ENCODE measurements around the gene GALK2.
"Not testable (repeated sequence)": the region's sequence is repeated elsewhere in the genome, so short reads cannot be mapped to it uniquely, and the experiment has no call there.

The GALK2 gene

GRCh38 chr15:49225572-49226281 lies 55.7 kb downstream of the GALK2 start:
- no peak for DNase-seq

GRCh38 chr15:49227602-49228001 lies 57.6 kb downstream of the GALK2 start:
- no peak for DNase-seq

GRCh38 chr15:49229922-49230321 lies 59.9 kb downstream of the GALK2 start:
- no peak for DNase-seq

- DNase-seq = peak in 1 of 2 donors; percentile 28
Observed at GRCh38 chr15:49232236-49232806, 62.3 kb downstream of the GALK2 start.

GRCh38 chr15:49235446-49236124 lies 65.5 kb downstream of the GALK2 start:
- DNase-seq = peak; percentile 67 to 72

- DNase-seq = no peak
Observed at GRCh38 chr15:49236869-49237268, 66.8 kb downstream of the GALK2 start.

- DNase-seq = no peak
Observed at GRCh38 chr15:49238342-49238741, 68.3 kb downstream of the GALK2 start.

GRCh38 chr15:49239105-49239504 lies 69.1 kb downstream of the GALK2 start:
- no peak for DNase-seq

DNA sequence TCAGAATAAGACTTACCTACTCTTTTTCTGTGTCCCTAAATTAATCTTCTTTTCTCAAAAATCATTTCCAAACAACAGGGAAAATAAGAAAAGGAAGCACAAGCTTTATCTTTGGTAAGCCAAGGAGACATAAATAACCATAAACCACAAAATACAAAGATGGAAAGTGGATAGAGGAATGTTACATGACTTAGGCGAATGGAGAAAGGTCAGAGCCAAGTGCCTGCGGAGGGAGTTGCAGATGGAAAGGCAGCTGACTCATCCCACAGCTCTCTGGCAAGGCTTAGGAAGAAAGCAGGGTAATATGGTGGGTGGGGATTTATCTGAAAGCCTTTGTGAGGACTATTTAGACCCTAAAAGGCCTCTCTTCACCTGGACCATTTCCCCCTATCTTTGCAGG lies 72.8 kb downstream of the GALK2 start:
- no peak for DNase-seq

- no peak for DNase-seq
Observed at GRCh38 chr15:49247556-49248110, 77.6 kb downstream of the GALK2 start.

GRCh38 chr15:49248291-49248690 lies 78.2 kb downstream of the GALK2 start:
- no peak for DNase-seq

- DNase-seq = no peak
Observed at GRCh38 chr15:49255966-49256759, 86.1 kb downstream of the GALK2 start.

DNA sequence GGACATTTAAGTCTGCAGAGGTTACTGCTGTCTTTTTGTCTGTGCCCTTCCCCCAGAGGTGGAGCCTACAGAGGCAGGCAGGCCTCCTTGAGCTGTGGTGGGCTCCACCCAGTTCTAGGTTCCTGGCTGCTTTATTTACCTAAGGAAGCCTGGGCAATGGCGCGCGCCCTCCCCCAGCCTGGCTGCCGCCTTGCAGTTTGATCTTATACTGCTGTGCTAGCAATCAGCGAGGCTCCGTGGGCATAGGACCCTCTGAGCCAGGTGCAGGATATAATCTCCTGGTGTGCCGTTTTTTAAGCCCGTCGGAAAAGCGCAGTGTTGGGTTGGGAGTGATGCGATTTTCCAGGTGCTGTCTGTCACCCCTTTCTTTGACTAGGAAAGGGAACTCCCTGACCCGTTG lies 95.1 kb downstream of the GALK2 start:
- DNase-seq = not testable (repeated sequence)

DNA sequence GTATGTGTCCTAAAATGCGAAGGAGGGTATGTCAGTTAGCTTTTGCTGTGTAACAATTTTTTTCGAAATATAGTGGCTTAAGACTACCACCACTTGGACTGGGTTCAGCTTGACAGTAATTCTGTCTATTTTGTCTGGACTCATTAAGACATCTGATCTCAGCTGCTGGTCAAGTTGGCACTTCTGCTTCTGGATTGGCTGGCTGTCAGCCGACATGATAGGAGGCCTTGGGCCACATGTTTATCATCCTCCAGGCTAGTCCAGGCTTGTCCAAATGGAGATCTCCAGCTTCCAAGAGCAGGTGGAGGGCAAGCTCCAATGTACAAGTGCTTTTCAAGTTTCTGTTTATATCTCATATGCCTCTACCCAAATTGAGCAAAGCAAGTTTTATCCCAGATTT lies 95.9 kb downstream of the GALK2 start:
- DNase-seq = no peak

- no peak for DNase-seq
Observed at GRCh38 chr15:49270541-49271421, 100.7 kb downstream of the GALK2 start.

GRCh38 chr15:49273734-49274318 lies 103.8 kb downstream of the GALK2 start:
- DNase-seq = no peak

- peak in 1 of 2 donors; percentile 60 for DNase-seq
Observed at GRCh38 chr15:49278751-49279150, 108.7 kb downstream of the GALK2 start.

DNA sequence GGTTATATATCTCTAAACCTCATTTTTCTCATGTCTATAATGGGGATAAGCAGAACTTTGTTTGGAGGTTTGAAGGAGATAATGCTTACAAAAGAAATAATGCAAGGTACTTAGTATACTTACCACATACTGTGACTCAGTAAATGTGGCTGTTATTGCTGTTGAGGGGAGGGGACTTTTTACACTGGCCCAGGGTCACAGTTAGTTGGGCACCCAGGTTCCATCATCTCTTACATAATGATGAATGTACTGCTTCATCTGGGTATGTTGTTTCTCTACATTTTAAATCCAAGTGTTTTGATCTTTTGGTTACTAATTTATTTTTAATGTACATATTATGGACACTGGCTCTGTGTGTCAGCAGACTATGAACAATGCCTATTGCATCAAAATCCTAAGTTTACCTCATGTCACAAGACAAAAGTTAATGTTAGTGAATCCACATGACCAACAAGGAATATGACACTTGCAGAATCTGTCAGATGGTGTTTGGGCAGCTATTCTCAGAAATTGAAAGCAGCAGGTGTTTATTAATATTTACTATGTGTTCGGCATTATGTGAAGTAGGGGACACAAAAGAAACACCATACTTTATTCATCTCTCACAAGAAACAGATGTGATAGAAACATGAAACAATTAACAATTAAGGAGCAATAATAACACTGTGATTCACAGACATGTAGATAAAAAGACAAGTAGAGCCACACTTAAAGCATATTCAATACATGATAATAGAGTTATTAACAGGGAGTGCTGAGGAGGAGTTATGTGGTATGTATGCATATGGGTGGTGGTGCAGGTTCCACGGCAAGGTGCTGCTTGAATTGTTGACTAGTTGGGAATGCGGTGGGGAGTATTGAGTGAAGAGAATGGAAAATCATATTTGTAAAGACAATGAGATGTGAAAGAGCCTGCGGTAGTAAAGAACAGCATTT lies 109.7 kb downstream of the GALK2 start:
- DNase-seq = peak; percentile 34 to 82

- no peak for DNase-seq
Observed at GRCh38 chr15:49282366-49282765, 112.3 kb downstream of the GALK2 start.

DNA sequence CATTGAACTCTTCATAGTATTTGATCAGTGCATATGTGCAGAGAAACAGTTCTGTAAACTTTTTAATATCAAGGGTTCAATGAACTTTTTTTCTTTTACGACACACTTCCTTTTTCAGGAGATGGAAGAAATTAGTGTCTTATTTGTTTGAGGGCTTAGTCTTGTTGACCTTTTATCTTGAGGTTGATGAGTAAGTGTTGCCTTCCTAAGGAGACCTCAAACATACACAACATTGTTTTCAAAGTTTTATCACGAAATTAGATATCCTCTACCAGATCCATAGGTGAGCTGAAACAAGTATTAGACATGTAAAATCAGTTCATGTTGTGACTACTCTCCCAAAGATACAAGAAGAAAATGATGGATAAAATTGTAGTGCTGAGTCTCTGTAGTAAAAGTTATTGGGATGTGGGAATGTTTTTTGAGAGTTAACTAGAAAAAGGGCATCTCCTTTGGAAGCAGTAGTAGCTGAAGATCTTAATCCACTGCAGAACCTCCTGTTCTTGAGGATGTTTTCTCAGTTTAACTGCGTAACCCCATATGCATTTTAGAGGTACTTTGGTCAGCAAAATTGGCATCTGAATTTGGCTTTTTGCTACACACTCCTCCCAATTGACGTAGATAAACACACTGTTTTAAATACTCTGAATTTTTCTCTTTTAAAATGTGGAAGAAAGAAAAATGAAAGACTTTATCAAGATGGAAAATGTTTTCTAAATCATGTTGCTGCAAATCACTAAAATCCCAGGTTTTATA lies 116.8 kb downstream of the GALK2 start:
- no peak for DNase-seq
